Subcutaneous abdominal adipose tissue (tissue), 5 donors: ENCODE measurements around the gene MSLN.

Source experiments
- H3K27ac ChIP-seq: one replicate; pipeline ENCODE4 v1.7.0; 2013; ENCODE audit warnings: low read depth, mild to moderate bottlenecking, inconsistent platforms, low read length, moderate library complexity
- H3K27me3 ChIP-seq, 5 donors: one replicate each; pipeline ENCODE4 v1.7.0; 2013; ENCODE audit warnings: low read length in 5 of 5, inconsistent platforms in 1 of 5; ENCODE audit not compliant: control insufficient read depth in 5 of 5, insufficient read depth in 4 of 5
- H3K36me3 ChIP-seq, 5 donors: one replicate each; pipeline ENCODE4 v1.7.0; 2013; ENCODE audit warnings: low read length in 5 of 5; ENCODE audit not compliant: control insufficient read depth in 5 of 5, insufficient read depth in 5 of 5
- H3K4me1 ChIP-seq, 5 donors: one replicate each; pipeline ENCODE4 v1.7.0; 2013; ENCODE audit warnings: low read length in 5 of 5, mild to moderate bottlenecking in 3 of 5, moderate library complexity in 1 of 5; ENCODE audit not compliant: control insufficient read depth in 5 of 5, insufficient read depth in 5 of 5
- H3K4me3 ChIP-seq, 5 donors: one replicate each; pipeline ENCODE4 v1.7.0; 2013; ENCODE audit warnings: low read length in 5 of 5, low read depth in 1 of 5
- H3K9ac ChIP-seq, 5 donors: one replicate each; pipeline ENCODE4 v1.7.0; 2013; ENCODE audit warnings: low read length in 5 of 5, mild to moderate bottlenecking in 4 of 5, moderate library complexity in 3 of 5
- H3K9me3 ChIP-seq, 5 donors: one replicate each; pipeline ENCODE4 v1.7.0; 2013; ENCODE audit warnings: low read length in 5 of 5; ENCODE audit not compliant: control insufficient read depth in 5 of 5
- donor health status: healthy.
- donor health status: healthy.
- donor health status: healthy.
- donor health status: healthy.
- donor health status: healthy.

The MSLN gene

DNA sequence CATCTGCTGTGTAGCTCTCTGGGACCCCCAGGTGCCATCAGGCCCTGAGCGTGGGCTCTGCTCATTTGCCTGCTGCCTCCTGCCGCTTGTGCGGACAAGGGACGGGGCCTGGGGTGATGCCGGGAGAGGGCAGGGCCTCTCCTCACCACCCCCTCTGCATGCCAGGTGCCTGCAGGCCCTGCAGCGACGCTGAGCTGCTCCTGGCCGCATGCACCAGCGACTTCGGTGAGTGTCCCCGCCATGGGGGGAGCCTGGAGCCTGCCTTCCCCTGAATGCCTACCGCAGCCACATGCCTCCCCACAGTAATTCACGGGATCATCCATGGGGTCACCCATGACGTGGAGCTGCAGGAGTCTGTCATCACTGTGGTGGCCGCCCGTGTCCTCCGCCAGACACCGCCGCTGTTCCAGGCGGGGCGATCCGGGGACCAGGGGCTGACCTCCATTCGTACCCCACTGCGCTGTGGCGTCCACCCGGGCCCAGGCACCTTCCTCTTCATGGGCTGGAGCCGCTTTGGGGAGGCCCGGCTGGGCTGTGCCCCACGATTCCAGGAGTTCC is 43.7 kb upstream of the MSLN start:
- H3K27ac ChIP-seq, result no peak overlapping the region
- H3K4me3 ChIP-seq, result no peak overlapping the region
- H3K4me1 ChIP-seq, result peaks cover 0 to 48% (median 35%) of the 10 kb centered on the region in 5 donors
- H3K9ac ChIP-seq, result no peak overlapping the region
- H3K9me3 ChIP-seq, result no peaks in the 10 kb centered on the region
- no peaks in the 10 kb centered on the region for H3K36me3 ChIP-seq
- peaks cover 4 to 12% (median 5%) of the 10 kb centered on the region in 5 donors for H3K27me3 ChIP-seq

DNA sequence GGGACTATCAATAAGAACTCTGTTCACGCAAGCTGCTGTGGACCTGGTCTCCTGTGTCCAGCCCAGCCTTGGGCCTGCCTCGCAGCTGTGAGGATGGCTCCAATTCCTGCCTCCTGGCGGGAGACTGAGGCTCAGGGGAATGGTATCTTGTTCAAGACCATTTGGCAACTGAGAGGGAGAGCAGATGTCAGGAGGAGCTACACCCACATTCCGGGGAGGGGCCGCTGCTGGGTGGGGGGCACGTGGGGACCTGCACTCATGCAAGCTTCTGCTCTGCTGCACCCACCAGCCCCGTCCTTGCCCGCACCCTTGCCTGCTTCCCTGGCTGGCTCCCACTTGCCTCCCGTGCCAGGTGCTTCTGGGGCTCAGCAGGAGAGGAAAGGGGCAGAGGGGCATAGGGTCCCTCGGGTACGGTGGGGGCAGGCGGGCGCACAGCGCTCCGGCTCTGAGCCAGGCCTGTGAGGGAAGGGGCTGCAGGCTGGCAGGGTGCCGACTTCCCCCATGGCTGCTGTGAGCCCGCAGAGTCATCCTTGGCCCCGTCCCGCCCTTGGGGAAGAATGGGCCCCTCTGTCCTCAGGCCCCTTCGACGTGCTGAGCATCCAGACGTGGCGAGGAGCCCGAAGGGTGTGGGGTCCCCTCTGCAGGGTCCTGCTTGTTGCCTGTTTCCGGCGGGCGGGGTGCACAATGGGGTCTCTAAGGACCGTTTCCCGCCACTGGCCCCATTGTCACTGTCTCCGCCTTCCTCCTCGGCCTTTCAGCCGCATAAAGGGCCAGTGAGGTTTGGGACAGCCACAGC is 42.9 kb upstream of the MSLN start:
- no peak overlapping the region for H3K4me3 ChIP-seq
- no peaks in the 10 kb centered on the region for H3K36me3 ChIP-seq
- no peaks in the 10 kb centered on the region for H3K9me3 ChIP-seq
- peaks cover 4 to 12% (median 5%) of the 10 kb centered on the region in 5 donors for H3K27me3 ChIP-seq
- H3K27ac ChIP-seq, result no peak overlapping the region
- no peak overlapping the region for H3K9ac ChIP-seq
- H3K4me1 ChIP-seq, result peaks cover 0 to 53% (median 38%) of the 10 kb centered on the region in 5 donors

DNA sequence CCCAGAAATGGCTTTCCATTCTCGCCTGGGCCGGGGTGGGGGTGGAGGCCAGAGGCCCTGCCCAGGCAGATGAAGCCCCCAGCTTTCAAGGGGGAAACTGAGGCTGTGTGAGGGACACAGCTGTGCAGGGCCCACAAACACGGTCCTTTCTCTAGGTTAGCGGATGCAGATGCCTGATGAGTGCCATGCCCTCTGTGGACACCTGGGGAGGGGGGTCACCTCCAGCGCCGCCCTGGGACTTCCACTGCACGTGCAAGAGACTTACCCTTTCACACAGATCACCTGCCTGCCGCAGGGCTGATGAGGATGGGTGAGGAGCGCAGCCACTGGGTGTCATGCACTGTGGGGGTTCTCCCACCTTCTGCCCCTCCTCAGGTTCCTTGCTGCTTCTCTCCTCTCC is 42.1 kb upstream of the MSLN start:
- H3K27ac ChIP-seq, result no peak overlapping the region
- H3K4me3 ChIP-seq, result no peak overlapping the region
- H3K9ac ChIP-seq, result no peak overlapping the region
- H3K9me3 ChIP-seq, result no peaks in the 10 kb centered on the region
- H3K27me3 ChIP-seq, result peaks cover 4 to 12% (median 5%) of the 10 kb centered on the region in 5 donors
- H3K36me3 ChIP-seq, result no peaks in the 10 kb centered on the region
- H3K4me1 ChIP-seq, result peaks cover 0 to 53% (median 38%) of the 10 kb centered on the region in 5 donors

DNA sequence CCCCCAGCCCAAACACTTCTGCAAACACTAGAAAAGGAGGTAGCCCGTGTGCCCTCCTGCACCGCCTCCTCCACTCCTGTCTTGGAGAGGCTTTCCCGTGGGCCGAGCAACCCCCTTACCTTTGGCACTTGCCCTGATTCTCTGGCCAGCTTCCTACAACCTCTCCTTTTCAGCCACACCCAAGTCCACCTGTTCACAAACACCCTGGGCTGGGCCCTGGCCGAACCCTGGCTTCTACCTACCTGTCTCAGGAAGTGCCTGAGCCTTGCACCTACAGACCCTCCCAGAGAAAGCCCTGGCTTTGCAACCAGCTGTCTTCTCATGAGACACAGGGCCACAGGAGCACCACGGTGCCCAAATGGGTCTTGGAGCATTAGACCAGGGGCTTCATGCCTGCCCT is 41.6 kb upstream of the MSLN start:
- no peak overlapping the region for H3K9ac ChIP-seq
- no peak overlapping the region for H3K27ac ChIP-seq
- no peak overlapping the region for H3K4me3 ChIP-seq
- no peaks in the 10 kb centered on the region for H3K9me3 ChIP-seq
- H3K4me1 ChIP-seq, result peaks cover 0 to 52% (median 37%) of the 10 kb centered on the region in 5 donors
- peaks cover 4 to 12% (median 5%) of the 10 kb centered on the region in 5 donors for H3K27me3 ChIP-seq
- H3K36me3 ChIP-seq, result no peaks in the 10 kb centered on the region

DNA sequence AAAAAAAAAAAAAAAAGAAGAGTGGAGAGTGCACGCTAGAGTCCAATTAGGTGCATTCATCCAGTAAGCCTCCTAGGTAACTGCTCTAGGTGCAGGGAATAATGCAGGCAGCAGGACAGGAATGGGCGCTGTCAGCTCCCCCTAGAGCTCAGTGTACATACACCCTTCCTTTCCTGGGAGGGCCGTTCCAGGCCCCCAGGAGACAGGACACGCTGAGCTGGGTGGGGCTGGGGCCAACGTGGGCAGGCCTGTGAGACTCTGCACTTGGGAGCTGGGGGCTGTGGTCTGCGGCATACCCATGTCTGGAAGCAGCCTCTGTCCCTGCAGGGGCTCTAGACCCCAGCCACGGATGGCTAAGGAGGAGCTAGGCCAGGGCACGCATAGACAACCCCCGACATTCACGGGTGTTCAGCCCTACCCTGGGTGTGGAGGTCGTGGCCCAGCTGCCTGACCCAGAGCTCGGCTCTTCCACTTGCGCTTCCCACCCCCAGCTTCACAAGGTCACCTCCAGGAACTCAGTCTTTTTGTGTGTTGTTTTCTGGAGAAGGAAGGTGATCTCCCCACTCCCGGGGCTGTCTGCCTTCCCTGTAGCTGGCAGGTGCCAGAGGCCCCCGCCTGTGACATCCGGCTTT is 40.6 kb upstream of the MSLN start:
- Histone ChIP-seq H3K36me3 (no peaks in the 10 kb centered on the region), H3K27me3 (peaks cover 4 to 12% (median 8%) of the 10 kb centered on the region in 5 donors), H3K9me3 (no peaks in the 10 kb centered on the region), H3K27ac (no peak overlapping the region), H3K4me1 (peaks cover 0 to 43% (median 33%) of the 10 kb centered on the region in 5 donors), H3K9ac (peak overlapping the region in 3 of 5 donors; percentile 68 to 87 (median 68)), H3K4me3 (peak overlapping the region; percentile 50 to 85 (median 72))

DNA sequence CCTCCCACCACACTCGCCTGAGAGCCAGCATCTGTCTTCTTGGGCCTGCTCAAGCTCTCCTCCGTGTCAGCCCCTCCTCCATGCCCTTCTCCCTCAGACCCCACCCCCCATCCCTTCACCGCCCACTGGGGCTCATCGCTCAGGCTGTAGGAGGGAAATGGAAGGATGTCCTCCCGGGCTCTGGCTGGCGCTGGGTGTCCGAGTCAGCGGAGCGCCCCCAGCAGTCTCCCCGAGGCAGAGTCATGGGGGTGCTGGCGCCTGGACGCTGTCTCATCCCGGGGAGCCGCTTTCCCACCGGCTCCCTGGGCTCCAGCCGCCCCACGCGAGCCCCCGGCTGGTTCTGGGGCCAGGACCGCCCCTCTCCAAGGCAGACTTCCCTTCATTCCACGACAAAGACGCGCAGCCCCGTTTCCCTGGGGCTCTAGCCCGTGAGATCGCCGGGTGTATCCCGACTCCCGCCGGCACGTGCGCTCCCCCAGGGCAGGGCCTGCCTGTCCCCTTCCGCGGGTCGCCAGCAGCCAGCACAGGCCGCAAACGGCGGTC is 40.0 kb upstream of the MSLN start:
- Histone ChIP-seq H3K4me1 (peaks cover 0 to 39% (median 30%) of the 10 kb centered on the region in 5 donors), H3K9ac (peak overlapping the region in 4 of 5 donors; percentile 54 to 87 (median 68)), H3K36me3 (no peaks in the 10 kb centered on the region), H3K4me3 (peak overlapping the region; percentile 50 to 85 (median 72)), H3K9me3 (no peaks in the 10 kb centered on the region), H3K27ac (no peak overlapping the region), H3K27me3 (peaks cover 7 to 17% (median 13%) of the 10 kb centered on the region in 5 donors)

DNA sequence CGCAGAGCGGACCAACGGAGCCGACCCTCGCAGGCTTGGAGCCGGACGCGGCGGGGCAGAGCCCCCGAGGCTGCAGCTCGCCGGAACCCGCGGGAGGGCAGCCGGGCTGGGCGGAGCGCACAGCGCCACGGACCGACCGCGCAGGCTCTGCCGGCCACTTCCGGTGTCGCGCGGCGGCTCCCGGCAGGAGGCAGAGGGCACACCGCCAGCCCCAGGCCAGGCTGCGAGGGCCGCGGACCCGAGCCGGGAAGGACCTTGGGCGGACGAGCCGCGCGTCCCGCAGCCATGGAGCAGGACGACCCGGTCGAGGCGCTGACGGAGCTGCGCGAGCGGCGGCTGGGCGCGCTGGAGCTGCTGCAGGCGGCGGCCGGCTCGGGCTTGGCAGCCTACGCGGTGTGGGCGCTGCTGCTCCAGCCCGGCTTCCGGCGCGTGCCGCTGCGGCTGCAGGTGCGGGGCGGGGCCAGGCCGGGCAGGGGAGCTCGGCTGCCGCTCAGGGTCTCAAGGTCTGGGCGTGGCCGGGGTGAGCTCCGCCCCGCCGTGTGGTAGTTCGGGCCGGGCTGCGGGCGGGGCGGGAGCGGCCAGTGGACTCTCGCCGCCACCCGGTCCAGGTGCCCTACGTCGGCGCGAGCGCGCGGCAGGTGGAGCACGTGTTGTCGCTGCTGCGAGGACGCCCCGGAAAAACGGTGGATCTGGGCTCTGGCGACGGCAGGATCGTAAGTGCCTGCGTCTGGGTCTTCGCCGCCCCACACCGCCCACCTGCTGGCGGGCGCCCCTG is 39.4 kb upstream of the MSLN start, which contains the start of gene ANTKMT:
Gene ANTKMT, plus strand, starts transcription at position 157 of the 775 bp plus-strand sequence. Its CDS starts 129 bp downstream, at position 286.
- H3K9me3 ChIP-seq, result no peaks in the 10 kb centered on the region
- H3K9ac ChIP-seq, result peak within 1 kb of the TSS in 4 of 5 donors; percentile 54 to 87 (median 68)
- H3K36me3 ChIP-seq, result no peaks in the 10 kb centered on the region
- peak within 1 kb of the TSS; percentile 50 to 85 (median 72) for H3K4me3 ChIP-seq
- H3K27ac ChIP-seq, result no peak within 1 kb of the TSS
- H3K4me1 ChIP-seq, result peaks cover 0 to 33% (median 26%) of the 10 kb centered on the region in 5 donors
- H3K27me3 ChIP-seq, result peaks cover 13 to 24% (median 19%) of the 10 kb centered on the region in 5 donors

DNA sequence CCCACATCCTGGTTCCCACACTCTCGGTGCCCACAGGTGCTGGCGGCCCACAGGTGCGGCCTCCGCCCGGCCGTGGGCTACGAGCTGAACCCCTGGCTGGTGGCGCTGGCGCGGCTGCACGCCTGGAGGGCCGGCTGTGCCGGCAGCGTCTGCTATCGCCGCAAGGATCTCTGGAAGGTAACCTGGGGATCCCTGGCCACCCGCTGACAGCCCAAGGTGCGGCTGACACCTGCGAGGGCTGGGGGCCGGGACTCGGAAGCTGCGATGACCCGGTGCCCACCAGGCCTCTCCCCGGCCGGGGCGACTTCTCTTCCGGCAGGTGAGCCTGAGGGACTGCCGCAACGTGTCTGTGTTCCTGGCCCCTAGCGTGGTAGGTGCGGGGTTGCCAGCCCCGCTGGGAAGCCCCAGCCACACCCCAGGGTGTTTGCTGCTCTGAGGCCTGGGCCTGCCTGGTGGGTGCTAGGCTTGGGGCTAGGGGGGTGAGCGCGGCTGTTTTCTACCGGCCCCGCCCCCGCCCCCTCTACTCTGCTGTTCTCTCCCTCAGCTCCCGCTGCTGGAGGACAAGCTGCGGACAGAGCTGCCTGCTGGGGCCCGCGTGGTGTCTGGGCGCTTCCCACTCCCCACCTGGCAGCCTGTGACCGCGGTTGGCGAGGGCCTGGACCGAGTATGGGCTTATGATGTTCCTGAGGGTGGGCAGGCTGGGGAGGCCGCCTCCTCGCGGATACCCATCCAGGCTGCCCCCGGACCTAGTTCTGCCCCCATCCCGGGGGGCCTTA is 38.6 kb upstream of the MSLN start:
- Histone ChIP-seq H3K4me1 (peaks cover 0 to 34% (median 27%) of the 10 kb centered on the region in 5 donors), H3K36me3 (no peaks in the 10 kb centered on the region), H3K9ac (peak overlapping the region in 4 of 5 donors; percentile 30 to 66 (median 56)), H3K27ac (no peak overlapping the region), H3K4me3 (peak overlapping the region in 4 of 5 donors; percentile 71 to 85 (median 78)), H3K9me3 (no peaks in the 10 kb centered on the region), H3K27me3 (peaks cover 12 to 23% (median 20%) of the 10 kb centered on the region in 5 donors)
